Suprapubic skin (tissue), 4 donors: ENCODE data around the gene ZNF182.
"Not testable (repeated sequence)": the region's sequence is repeated elsewhere in the genome, so short reads cannot be mapped to it uniquely, and the experiment has no call there.

Experiments used
- CTCF ChIP-seq, 2 donors: fragments of 200-600 bp in 1 of 2; fragments of 450-650 bp in 1 of 2; sonication (generic) in 1 of 2; IDR thresholded peaks; one replicate each; pipeline ENCODE4 v1.5.1; 2016 to 2019; ENCODE audit warnings: antibody characterized with exemption in 2 of 2, mild to moderate bottlenecking in 1 of 2, moderate library complexity in 1 of 2
- EP300 ChIP-seq: sonication (generic); formaldehyde crosslinking; IDR thresholded peaks from one replicate; pipeline ENCODE4 v1.6.1; 2017; ENCODE audit warnings: antibody characterized with exemption
- POLR2AphosphoS5 ChIP-seq, 3 donors: sonication (generic); formaldehyde crosslinking; IDR thresholded peaks; one replicate each; pipeline ENCODE4 v1.6.1; 2017; ENCODE audit warnings: antibody characterized with exemption in 3 of 3

GRCh38 chrX:48030641-48031173 lies 26.9 kb upstream of the ZNF182 start:
- TF ChIP-seq CTCF (IDR thresholded peaks at IDR 0.05); EP300; POLR2AphosphoS5 (IDR thresholded peaks at IDR 0.05): not testable (repeated sequence)
